A549 (cell line): ENCODE data around the gene ZNF445. TPM values are rescaled to one million over a fixed set of nuclear protein-coding genes. Genes with fewer than 3 reads are reported as not detected.
"Not testable (repeated sequence)": the region's sequence is repeated elsewhere in the genome, so short reads cannot be mapped to it uniquely, and the experiment has no call there.

Source experiments
- ATAC-seq, 2 experiments: fragments of 200-7000 bp in 1 of 2; fragments of >200 bp in 1 of 2; cut with Nextera tagmentation in 1 of 2; cut with Tn5 transposase in 1 of 2; 3 replicates each; pipeline versions ENCODE4 v1.8.0 to v1.9.1; 2018 to 2020; ENCODE audit warnings: mild to moderate bottlenecking in 1 of 2, moderate library complexity in 1 of 2
- CTCF ChIA-PET: fragments of 300-600 bp; sonication (Branson Sonifier 250); formaldehyde crosslinking; extraction: SDS; loops from one replicate; lab custom pipeline; 2021; ENCODE audit warnings: antibody characterized with exemption, inconsistent platforms; lab: Yijun Ruan, JAX
- POLR2A ChIA-PET: fragments of 350-600 bp; formaldehyde crosslinking; extraction: SDS; loops from one replicate; lab custom pipeline; 2021; ENCODE audit warnings: antibody characterized with exemption, inconsistent platforms; lab: Yijun Ruan, JAX
- DNase-seq, 2 experiments: peaks; one replicate each; pipeline versions ENCODE4 v3.0.0 to v3.0.0-alpha.2; 2011 to 2016; ENCODE audit warnings: low read depth in 1 of 2, low spot score in 1 of 2
- FAIRE-seq: peaks from 2 replicates; lab custom pipeline; 2011; peaks lifted over from hg19 to GRCh38; lab: Jason Lieb, UNC
- H3K27ac ChIP-seq, 2 experiments: fragments of >200 bp; sonication (Bioruptor Twin); formaldehyde crosslinking; 3 replicates each; pipeline ENCODE4 v1.5.1; 2016 to 2017
- H3K4me1 ChIP-seq: fragments of >200 bp; sonication (Bioruptor Twin); formaldehyde crosslinking; 3 replicates; pipeline ENCODE4 v1.6.1; 2016
- H3K4me2 ChIP-seq: fragments of >200 bp; sonication (Bioruptor Twin); formaldehyde crosslinking; 3 replicates; pipeline ENCODE4 v1.6.1; 2016
- H3K4me3 ChIP-seq: fragments of >200 bp; sonication (Bioruptor Twin); formaldehyde crosslinking; 3 replicates; pipeline ENCODE4 v1.5.1; 2016
- H3K9me3 ChIP-seq: fragments of >200 bp; sonication (Bioruptor Twin); formaldehyde crosslinking; 3 replicates; pipeline ENCODE4 v1.6.1; 2016
- ATOH8 ChIP-seq: fragments of 250-450 bp; sonication (Bioruptor Pico); IDR thresholded peaks from 2 replicates; pipeline ENCODE4 v1.5.0; 2020; ENCODE audit warnings: low read depth, mild to moderate bottlenecking, moderate library complexity
- CBX2 ChIP-seq: fragments of 200-600 bp; sonication (generic); IDR thresholded peaks from 2 replicates; pipeline ENCODE4 v1.6.1; 2016; ENCODE audit warnings: low read depth, mild to moderate bottlenecking, borderline replicate concordance
- CEBPB ChIP-seq, 2 experiments: fragments of >200 bp in 1 of 2; sonication (Bioruptor Twin) in 1 of 2; formaldehyde crosslinking in 1 of 2; IDR thresholded peaks; 2 replicates each; pipeline ENCODE4 v1.6.1; 2012 to 2016
- CTCF ChIP-seq: fragments of >200 bp; sonication (Bioruptor Twin); formaldehyde crosslinking; IDR thresholded peaks from 3 replicates; pipeline ENCODE4 v1.5.1; 2016
- FOXS1 ChIP-seq: fragments of 250-450 bp; sonication (Bioruptor Pico); IDR thresholded peaks from 2 replicates; pipeline ENCODE4 v1.5.0; 2020; ENCODE audit warnings: mild to moderate bottlenecking, moderate library complexity
- HES2 ChIP-seq: fragments of >200 bp; sonication (Bioruptor Twin); formaldehyde crosslinking; IDR thresholded peaks from 2 replicates; pipeline ENCODE4 v1.6.1; 2016
- RCOR1 ChIP-seq: fragments of 150-350 bp; IDR thresholded peaks from 2 replicates; pipeline ENCODE4 v1.6.1; 2014; ENCODE audit warnings: antibody characterized with exemption, low read length, low read depth
- SREBF2 ChIP-seq: fragments of 450-650 bp; IDR thresholded peaks from 2 replicates; pipeline ENCODE4 v1.6.1; 2014; ENCODE audit warnings: mild to moderate bottlenecking, moderate library complexity
- WGBS: methylation state at CpG from one replicate; pipeline ENCODE4 v1.1.6; 2017; ENCODE audit errors: missing lambda C conversion rate; 5-methylcytosine and 5-hydroxymethylcytosine counted together
- polyA plus RNA-seq, 4 experiments: library from polyadenylated mRNA; depleted of rRNA in 3 of 4; stranded (reverse); fragments of >200 nt; fragmentation: RNase III in 1 of 4; extraction: RNeasy Plus Mini Kit Qiagen cat#74134 plus additional on column Dnase treatment in 1 of 4; gene quantifications; 2 replicates in 3 of 4; 3 replicates in 1 of 4; pipeline ENCODE4 v1.2.3, GENCODE V29; 2011 to 2017

ZNF445 gene
- polyA plus RNA-seq, 2 of the 4 experiments (the other 2 are of a cell fraction): 3.4 to 4.0 TPM

- no peak for TF ChIP-seq ATOH8
- no peak for TF ChIP-seq CEBPB (IDR thresholded peaks at IDR 0.05)
- no peak for TF ChIP-seq CTCF
- no peak for TF ChIP-seq HES2
- TF ChIP-seq SREBF2: no peak
- TF ChIP-seq CBX2: no peak
- no peak for TF ChIP-seq RCOR1
Observed at GRCh38 chr3:44468572-44469520, 8.6 kb downstream of the ZNF445 start (continued).

- H3K4me2 ChIP-seq, H3K4me3 ChIP-seq, H3K27ac ChIP-seq, H3K4me1 ChIP-seq, FAIRE-seq, ATAC-seq, POLR2A ChIA-PET, H3K9me3 ChIP-seq, CTCF ChIA-PET, DNase-seq: not testable (repeated sequence)
- WGBS: 90% methylated on average over 2 of the region's 2 CpGs
Observed at GRCh38 chr3:44468099-44468537, 9.4 kb downstream of the ZNF445 start.

- Histone ChIP-seq H3K4me3 (no peak overlapping the region), H3K4me1 (no peaks in the 10 kb centered on the region), H3K9me3 (no peaks in the 10 kb centered on the region), H3K4me2 (no peak overlapping the region), H3K27ac (no peak overlapping the region)
- DNase-seq (no peak), ATAC-seq (no peak), FAIRE-seq (no peak)
- 100% methylated on average over 1 of the region's 1 CpG for WGBS
- ChIA-PET POLR2A (no interaction called here), CTCF (no interaction called here)
- TF ChIP-seq SREBF2 (no peak), FOXS1 (CRISPR knock-in tag) (no peak)
Observed at GRCh38 chr3:44467241-44467640, 10.2 kb downstream of the ZNF445 start.

GRCh38 chr3:44464920-44465319, 12.6 kb downstream of the ZNF445 start:
- POLR2A ChIA-PET, H3K4me1 ChIP-seq, FAIRE-seq, ATAC-seq, H3K4me3 ChIP-seq, H3K27ac ChIP-seq, H3K4me2 ChIP-seq, DNase-seq, CTCF ChIA-PET, H3K9me3 ChIP-seq: not testable (repeated sequence)
- WGBS: 95% methylated on average over 7 of the region's 7 CpGs

GRCh38 chr3:44464509-44464908, 13.0 kb downstream of the ZNF445 start:
- ATAC-seq (no peak), FAIRE-seq (no peak), DNase-seq (no peak)
- ChIA-PET CTCF (no interaction called here), POLR2A (no interaction called here)
- TF ChIP-seq HES2: no peak
- no peak for TF ChIP-seq RCOR1
- Histone ChIP-seq H3K4me2 (no peak overlapping the region), H3K4me3 (no peak overlapping the region), H3K27ac (no peak overlapping the region), H3K4me1 (no peaks in the 10 kb centered on the region), H3K9me3 (no peaks in the 10 kb centered on the region)
- 84% methylated on average over 7 of the region's 7 CpGs for WGBS

- H3K9me3 ChIP-seq, DNase-seq, CTCF ChIA-PET, H3K27ac ChIP-seq, ATAC-seq, H3K4me2 ChIP-seq, H3K4me3 ChIP-seq, FAIRE-seq, H3K4me1 ChIP-seq, POLR2A ChIA-PET: not testable (repeated sequence)
- WGBS: 91% methylated on average over 4 of the region's 4 CpGs
Observed at GRCh38 chr3:44460050-44460449, 17.4 kb downstream of the ZNF445 start.
